GM06990 (cell line): ENCODE data around the gene ARHGEF38.
"Not testable (repeated sequence)": the region's sequence is repeated elsewhere in the genome, so short reads cannot be mapped to it uniquely, and the experiment has no call there.

Experiments
- DNase-seq: peaks from one replicate; pipeline ENCODE4 v3.0.0-alpha.2; 2011; ENCODE audit not compliant: insufficient read length; ENCODE audit errors: extremely low read depth
- H3K27me3 ChIP-seq: replicated peaks from 2 replicates; pipeline ENCODE4 v1.6.0; 2011; ENCODE audit warnings: low read length; ENCODE audit not compliant: control insufficient read depth, insufficient read depth
- H3K36me3 ChIP-seq: 2 replicates; pipeline ENCODE4 v1.5.1; 2011; ENCODE audit warnings: low read length; ENCODE audit not compliant: control insufficient read depth, insufficient read depth
- H3K4me3 ChIP-seq: replicated peaks from 2 replicates; pipeline ENCODE4 v1.5.1; 2011; ENCODE audit warnings: low read depth, mild to moderate bottlenecking, control low read depth, low read length
- TF ChIP-seq, protein P1 (sequence below): IDR thresholded peaks from 2 replicates; pipeline ENCODE4 v1.5.1; 2011; ENCODE audit warnings: low read length, control low read depth, mild to moderate bottlenecking, inconsistent platforms; ENCODE audit not compliant: insufficient read depth, poor library complexity, severe bottlenecking

ARHGEF38 gene

GRCh38 chr4:105607876-105608275 lies 55.5 kb downstream of the ARHGEF38 start:
- H3K4me3 ChIP-seq: no peak overlapping the region
- no peaks in the 10 kb centered on the region for H3K36me3 ChIP-seq
- no peak for DNase-seq
- H3K27me3 ChIP-seq: no peaks in the 10 kb centered on the region
- TF ChIP-seq, protein P1, sequence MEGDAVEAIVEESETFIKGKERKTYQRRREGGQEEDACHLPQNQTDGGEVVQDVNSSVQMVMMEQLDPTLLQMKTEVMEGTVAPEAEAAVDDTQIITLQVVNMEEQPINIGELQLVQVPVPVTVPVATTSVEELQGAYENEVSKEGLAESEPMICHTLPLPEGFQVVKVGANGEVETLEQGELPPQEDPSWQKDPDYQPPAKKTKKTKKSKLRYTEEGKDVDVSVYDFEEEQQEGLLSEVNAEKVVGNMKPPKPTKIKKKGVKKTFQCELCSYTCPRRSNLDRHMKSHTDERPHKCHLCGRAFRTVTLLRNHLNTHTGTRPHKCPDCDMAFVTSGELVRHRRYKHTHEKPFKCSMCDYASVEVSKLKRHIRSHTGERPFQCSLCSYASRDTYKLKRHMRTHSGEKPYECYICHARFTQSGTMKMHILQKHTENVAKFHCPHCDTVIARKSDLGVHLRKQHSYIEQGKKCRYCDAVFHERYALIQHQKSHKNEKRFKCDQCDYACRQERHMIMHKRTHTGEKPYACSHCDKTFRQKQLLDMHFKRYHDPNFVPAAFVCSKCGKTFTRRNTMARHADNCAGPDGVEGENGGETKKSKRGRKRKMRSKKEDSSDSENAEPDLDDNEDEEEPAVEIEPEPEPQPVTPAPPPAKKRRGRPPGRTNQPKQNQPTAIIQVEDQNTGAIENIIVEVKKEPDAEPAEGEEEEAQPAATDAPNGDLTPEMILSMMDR: no peak

- DNase-seq, H3K27me3 ChIP-seq, H3K36me3 ChIP-seq, H3K4me3 ChIP-seq: not testable (repeated sequence)
Measured at GRCh38 chr4:105609819-105610218, 57.4 kb downstream of the ARHGEF38 start.

- TF ChIP-seq, protein P1: no peak
- DNase-seq: no peak
- H3K27me3 ChIP-seq: no peaks in the 10 kb centered on the region
Measured at GRCh38 chr4:105613306-105613705, 60.9 kb downstream of the ARHGEF38 start.

DNA sequence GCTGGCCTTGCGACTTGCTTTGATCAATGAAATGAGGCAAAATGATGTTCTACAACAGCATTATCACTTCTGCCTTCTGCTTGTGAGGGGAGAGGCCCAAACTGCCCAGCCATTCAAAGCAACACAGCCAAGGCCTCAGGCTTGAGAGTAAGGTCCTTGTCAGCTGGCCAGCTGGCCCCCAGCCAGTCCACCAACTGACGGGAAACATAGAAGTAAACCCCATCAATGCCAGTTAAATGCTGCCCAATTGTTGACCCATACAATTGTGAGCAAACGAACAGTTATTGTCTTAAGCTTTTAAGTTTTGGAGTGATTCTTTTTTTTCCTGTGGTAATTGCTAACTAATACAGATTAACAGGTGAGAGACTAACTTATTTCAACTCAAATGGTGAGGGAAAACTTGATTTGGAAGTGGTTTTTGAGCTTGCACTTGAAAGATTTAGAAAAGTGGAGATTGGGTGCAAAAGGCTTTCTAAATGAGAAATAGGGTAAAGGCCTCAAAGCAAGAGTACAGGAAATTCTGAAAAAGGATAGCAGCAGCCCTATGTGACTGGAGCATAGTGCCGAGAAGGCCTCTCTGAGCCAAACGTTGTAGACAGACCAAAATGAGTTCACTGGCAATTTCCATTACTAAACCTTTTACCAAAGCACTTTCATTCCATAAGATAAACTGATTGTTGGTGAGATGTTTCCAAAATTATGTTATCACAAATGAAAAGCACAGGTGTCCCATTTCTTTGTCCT lies 66.9 kb downstream of the ARHGEF38 start:
- Histone ChIP-seq H3K4me3 (no peak overlapping the region), H3K27me3 (no peaks in the 10 kb centered on the region), H3K36me3 (no peaks in the 10 kb centered on the region)
- TF ChIP-seq, protein P1: no peak
- DNase-seq: no peak

More at GRCh38 chr4:105613306-105613705, 60.9 kb downstream of the ARHGEF38 start:
- Histone ChIP-seq H3K36me3 (no peaks in the 10 kb centered on the region), H3K4me3 (no peak overlapping the region)

- Histone ChIP-seq H3K27me3 (no peaks in the 10 kb centered on the region), H3K4me3 (no peak overlapping the region), H3K36me3 (no peaks in the 10 kb centered on the region)
- no peak for DNase-seq
- TF ChIP-seq, protein P1: no peak
Measured at GRCh38 chr4:105620640-105621323, 68.4 kb downstream of the ARHGEF38 start.

DNA sequence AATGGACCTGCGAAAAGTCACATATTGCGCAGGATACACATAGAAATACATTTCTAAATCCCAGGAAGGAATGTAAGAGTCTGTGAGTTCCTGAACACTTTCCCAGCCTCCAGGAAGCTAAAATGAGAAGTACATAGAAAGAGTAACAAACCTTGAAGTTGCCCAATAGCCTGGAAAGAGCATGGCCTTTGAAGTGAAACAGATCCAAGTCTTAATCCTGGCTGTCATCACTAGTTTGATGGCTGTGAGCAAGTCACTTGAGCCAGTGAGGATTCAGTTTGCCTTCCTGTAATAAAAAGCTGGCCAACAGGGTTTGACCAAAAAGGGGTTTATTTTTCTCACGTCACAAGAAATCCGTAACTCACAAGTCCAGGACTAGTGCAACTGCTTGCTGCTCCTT lies 69.8 kb downstream of the ARHGEF38 start:
- Histone ChIP-seq H3K27me3 (no peaks in the 10 kb centered on the region), H3K36me3 (no peaks in the 10 kb centered on the region), H3K4me3 (no peak overlapping the region)
- DNase-seq: no peak
- TF ChIP-seq, protein P1: no peak
